GM12874 (cell line): ENCODE data around the gene CEP89.

ENCODE experiments used
- CTCF ChIP-seq: IDR thresholded peaks from 2 replicates; pipeline ENCODE4 v1.5.1; 2011; ENCODE audit warnings: low read depth, mild to moderate bottlenecking, control low read depth, low read length, moderate library complexity; ENCODE audit not compliant: insufficient read depth

Gene CEP89

GRCh38 chr19:32828139-32828538, 143.6 kb downstream of the CEP89 start:
- no peak for TF ChIP-seq CTCF
